Testis (tissue), 3 donors: ENCODE measurements around the gene GPATCH8. TPM values are rescaled to one million over a fixed set of nuclear protein-coding genes. Genes with fewer than 3 reads are reported as not detected.

Source experiments
- DNase-seq: peaks from one replicate; pipeline ENCODE4 v3.0.0-alpha.2; 2019
- H3K27ac ChIP-seq, 2 donors: fragments of 200-600 bp; sonication (generic); one replicate each; pipeline ENCODE4 v1.5.1; 2019
- H3K27me3 ChIP-seq: fragments of 200-600 bp; sonication (generic); one replicate; pipeline ENCODE4 v1.5.1; 2019
- H3K36me3 ChIP-seq: fragments of 200-600 bp; sonication (generic); one replicate; pipeline ENCODE4 v1.5.1; 2017; ENCODE audit warnings: low read depth; ENCODE audit errors: missing control alignments
- H3K4me1 ChIP-seq: fragments of 200-600 bp; sonication (generic); one replicate; pipeline ENCODE4 v1.5.1; 2019
- H3K4me3 ChIP-seq, 2 donors: fragments of 200-600 bp; sonication (generic); one replicate each; pipeline ENCODE4 v1.5.1; 2017 to 2019
- H3K9me3 ChIP-seq: fragments of 200-600 bp; sonication (generic); one replicate; pipeline ENCODE4 v1.5.1; 2017
- POLR2A ChIP-seq: fragments of 450-650 bp; IDR thresholded peaks from one replicate; pipeline ENCODE4 v1.6.1; 2017; ENCODE audit warnings: antibody characterized with exemption, mild to moderate bottlenecking, moderate library complexity
- WGBS, 2 donors: methylation state at CpG; one replicate each; pipeline ENCODE4 v1.1.5; 2018; 5-methylcytosine and 5-hydroxymethylcytosine counted together
- intact Hi-C: fragments of 100-400 bp; cut with DNase I; formaldehyde crosslinking; loops from one replicate; pipeline ENCODE4 v1.15.1; 2023; ENCODE audit warnings: low total_unique reads
- polyA plus RNA-seq: library from polyadenylated mRNA; stranded (reverse); fragments of 350-450 nt; fragmentation: Illumina TruSeq; extraction: RNeasy Lipid Tissue Mini Kit (QIAGEN cat#74804); gene quantifications from one replicate; pipeline ENCODE4 v1.2.3, GENCODE V29; 2014; ENCODE audit warnings: low read depth, low replicate concordance; ENCODE audit not compliant: insufficient read depth
- total RNA-seq, 2 donors: library from RNA; depleted of rRNA; stranded (reverse); fragments of >200 nt; gene quantifications; one replicate each; pipeline ENCODE4 v1.2.3, GENCODE V29; 2016
- TF ChIP-seq, protein P1 (sequence below), 3 experiments: fragments of 450-650 bp in 2 of 3; fragments of 200-600 bp in 1 of 3; sonication (generic) in 1 of 3; IDR thresholded peaks; one replicate each; pipeline ENCODE4 v1.5.1; 2016 to 2019; ENCODE audit warnings: antibody characterized with exemption in 3 of 3, mild to moderate bottlenecking in 2 of 3, moderate library complexity in 1 of 3

GPATCH8 gene
- total and polyA plus RNA-seq, 3 donors from 2014 or later: 32.8 to 70.0 (median 69.2) TPM

DNA sequence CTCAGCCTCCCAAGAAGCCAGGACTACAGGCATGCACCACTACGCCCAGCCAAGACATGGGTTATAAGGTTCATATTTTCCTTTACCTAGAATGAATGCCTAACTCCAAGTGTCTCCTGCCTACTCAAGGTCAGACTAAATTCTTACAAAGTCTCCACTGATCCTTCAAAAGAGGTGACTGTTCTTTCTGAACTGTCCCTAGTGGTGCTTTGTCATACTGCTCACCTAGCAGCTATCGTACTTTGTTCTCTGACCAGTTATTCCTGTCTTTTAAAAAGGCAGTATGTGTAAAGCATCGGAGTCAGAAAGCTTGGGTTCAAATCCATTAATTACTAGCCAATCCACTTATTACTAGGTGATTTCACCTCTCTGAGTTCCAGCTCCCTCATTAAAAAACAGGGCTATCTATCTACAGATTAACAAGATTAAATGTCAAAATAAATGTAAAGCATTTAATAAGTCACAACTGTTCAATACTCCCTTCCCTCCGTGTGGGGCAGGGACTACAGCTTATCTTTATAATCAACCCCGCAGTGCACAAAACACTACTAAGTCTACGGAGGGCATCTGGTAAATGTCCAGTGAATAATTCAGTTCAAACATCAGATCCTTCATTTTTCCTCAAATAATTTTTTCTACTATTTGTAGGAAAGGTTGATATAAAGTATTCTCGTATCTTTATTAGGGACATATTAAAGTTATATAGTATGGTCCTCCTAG is 93.7 kb downstream of the GPATCH8 start:
- no peak for TF ChIP-seq POLR2A
- TF ChIP-seq, protein P1, sequence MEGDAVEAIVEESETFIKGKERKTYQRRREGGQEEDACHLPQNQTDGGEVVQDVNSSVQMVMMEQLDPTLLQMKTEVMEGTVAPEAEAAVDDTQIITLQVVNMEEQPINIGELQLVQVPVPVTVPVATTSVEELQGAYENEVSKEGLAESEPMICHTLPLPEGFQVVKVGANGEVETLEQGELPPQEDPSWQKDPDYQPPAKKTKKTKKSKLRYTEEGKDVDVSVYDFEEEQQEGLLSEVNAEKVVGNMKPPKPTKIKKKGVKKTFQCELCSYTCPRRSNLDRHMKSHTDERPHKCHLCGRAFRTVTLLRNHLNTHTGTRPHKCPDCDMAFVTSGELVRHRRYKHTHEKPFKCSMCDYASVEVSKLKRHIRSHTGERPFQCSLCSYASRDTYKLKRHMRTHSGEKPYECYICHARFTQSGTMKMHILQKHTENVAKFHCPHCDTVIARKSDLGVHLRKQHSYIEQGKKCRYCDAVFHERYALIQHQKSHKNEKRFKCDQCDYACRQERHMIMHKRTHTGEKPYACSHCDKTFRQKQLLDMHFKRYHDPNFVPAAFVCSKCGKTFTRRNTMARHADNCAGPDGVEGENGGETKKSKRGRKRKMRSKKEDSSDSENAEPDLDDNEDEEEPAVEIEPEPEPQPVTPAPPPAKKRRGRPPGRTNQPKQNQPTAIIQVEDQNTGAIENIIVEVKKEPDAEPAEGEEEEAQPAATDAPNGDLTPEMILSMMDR (IDR thresholded peaks at IDR 0.05): no peak
- Histone ChIP-seq H3K9me3 (no peaks in the 10 kb centered on the region), H3K36me3 (no peaks in the 10 kb centered on the region), H3K4me1 (no peaks in the 10 kb centered on the region), H3K27me3 (no peaks in the 10 kb centered on the region), H3K27ac (no peak overlapping the region), H3K4me3 (no peak overlapping the region)
- DNase-seq: no peak
- 84 to 86% methylated on average over 7 of the region's 7 CpGs for WGBS, 2 donors
- intact Hi-C loops: no loop called here

DNA sequence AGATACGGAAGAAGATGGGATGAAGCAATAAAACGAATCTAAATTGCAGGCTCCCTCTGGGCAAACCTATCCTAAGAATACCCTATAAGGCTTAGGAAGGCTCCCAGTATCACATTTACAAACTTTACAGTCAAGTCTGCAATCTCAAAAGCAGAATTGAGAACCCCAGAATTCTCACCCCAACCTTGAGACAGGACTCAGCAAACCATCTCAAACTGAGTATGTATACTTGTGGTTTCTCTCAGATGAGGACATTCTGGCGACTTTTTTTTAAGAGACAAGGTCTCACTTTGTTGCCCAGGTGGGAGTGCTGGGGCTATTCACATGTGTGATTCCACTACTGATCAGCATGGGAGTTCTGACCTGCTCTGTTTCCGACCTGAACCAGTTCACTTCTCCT is 94.4 kb downstream of the GPATCH8 start:
- no peaks in the 10 kb centered on the region for H3K27me3 ChIP-seq
- DNase-seq: no peak
- intact Hi-C loops: no loop called here
- WGBS, 2 donors: 85 to 94% methylated on average over 4 of the region's 4 CpGs
- TF ChIP-seq, protein P1 (IDR thresholded peaks at IDR 0.05): no peak
- TF ChIP-seq POLR2A: no peak
- no peaks in the 10 kb centered on the region for H3K9me3 ChIP-seq
- no peaks in the 10 kb centered on the region for H3K4me1 ChIP-seq
- no peaks in the 10 kb centered on the region for H3K36me3 ChIP-seq
- no peak overlapping the region for H3K4me3 ChIP-seq
- H3K27ac ChIP-seq: no peak overlapping the region

DNA sequence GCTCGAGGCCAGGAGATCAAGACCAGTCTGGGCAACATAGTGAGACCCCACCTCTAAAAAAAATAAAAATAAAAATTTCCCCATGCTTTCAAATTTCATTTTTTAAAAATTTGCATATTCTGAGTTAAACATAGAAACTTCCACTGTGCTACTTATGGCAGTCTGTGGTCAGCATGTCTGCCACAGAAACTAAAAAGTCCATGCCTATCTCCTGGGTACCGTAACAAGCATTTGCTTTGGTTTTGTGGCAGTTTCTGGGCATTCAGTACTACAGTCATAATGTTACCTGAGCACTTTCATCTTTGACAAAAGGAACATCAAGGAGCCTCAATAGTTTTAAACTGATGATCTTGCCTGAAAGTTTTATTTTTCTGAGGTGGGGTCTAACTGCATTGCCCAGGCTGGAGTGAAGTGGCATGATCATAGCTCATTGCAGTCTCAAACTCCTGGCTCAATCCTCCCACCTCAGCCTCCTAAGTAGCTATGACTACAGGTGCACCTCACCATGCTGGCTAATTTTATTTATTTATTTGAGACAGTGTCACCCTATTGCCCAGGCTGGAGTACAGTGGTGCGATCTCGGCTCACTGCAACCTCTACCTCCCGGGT is 100.5 kb downstream of the GPATCH8 start:
- no peaks in the 10 kb centered on the region for H3K9me3 ChIP-seq
- H3K4me3 ChIP-seq: no peak overlapping the region
- H3K27me3 ChIP-seq: no peaks in the 10 kb centered on the region
- intact Hi-C loops: no loop called here
- TF ChIP-seq POLR2A: no peak
- TF ChIP-seq, protein P1 (IDR thresholded peaks at IDR 0.05): no peak
- 92 to 96% methylated on average over 5 of the region's 5 CpGs for WGBS, 2 donors
- no peaks in the 10 kb centered on the region for H3K4me1 ChIP-seq
- no peak for DNase-seq
- H3K36me3 ChIP-seq: no peaks in the 10 kb centered on the region
- H3K27ac ChIP-seq: no peak overlapping the region

DNA sequence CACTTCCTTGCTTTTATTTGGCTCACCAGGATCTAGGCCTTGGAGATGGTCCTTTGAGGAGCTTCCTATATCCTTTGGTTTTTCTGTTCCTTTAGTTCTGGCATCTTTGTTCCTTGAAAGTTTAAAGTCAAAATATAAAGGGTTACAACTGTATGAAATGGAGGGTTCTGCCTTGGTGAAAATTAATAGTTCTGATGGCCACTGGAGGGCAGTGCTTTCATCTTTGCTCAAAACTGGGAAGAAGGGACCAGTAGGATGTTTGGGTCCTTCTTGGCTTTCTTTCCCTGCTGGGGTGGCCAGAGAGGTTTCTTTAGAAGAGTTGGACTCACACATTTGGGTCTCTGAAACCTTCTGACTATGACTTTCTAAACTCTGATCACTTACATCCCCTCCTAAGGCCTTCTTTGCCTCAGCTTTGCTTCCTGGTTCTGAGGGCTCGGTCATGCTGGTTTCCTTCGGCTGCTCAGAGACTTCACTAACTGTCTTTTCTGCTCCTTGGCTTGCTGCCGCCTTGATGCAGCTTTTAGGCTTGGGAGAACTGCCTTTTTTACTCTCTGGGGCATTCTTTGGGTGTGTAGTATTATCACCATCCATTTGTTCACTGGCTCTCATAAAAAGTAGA is 102.9 kb downstream of the GPATCH8 start:
- Histone ChIP-seq H3K27ac (no peak overlapping the region), H3K27me3 (no peaks in the 10 kb centered on the region), H3K36me3 (no peaks in the 10 kb centered on the region), H3K4me1 (no peaks in the 10 kb centered on the region), H3K4me3 (no peak overlapping the region), H3K9me3 (no peaks in the 10 kb centered on the region)
- peak; percentile 27 for DNase-seq
- no peak for TF ChIP-seq POLR2A
- TF ChIP-seq, protein P1 (IDR thresholded peaks at IDR 0.05): peak; percentile 41 to 56 (median 42)
- WGBS, 2 donors: 79 to 94% methylated on average over 3 of the region's 3 CpGs
- intact Hi-C loops: no loop called here
